Measurements from ENCODE around the gene FCSK. TPM values are rescaled to one million over a fixed set of nuclear protein-coding genes. Genes with fewer than 3 reads are reported as not detected.
A peak's percentile ranks its signal among the peaks of the same experiment; 100 is the strongest.

The FCSK gene
- total and polyA plus RNA-seq, 2 of the 13 experiments (the other 11 are each of a cell fraction or from before 2014, with no cell fraction given) = 9.1 to 19.2 TPM

DNA sequence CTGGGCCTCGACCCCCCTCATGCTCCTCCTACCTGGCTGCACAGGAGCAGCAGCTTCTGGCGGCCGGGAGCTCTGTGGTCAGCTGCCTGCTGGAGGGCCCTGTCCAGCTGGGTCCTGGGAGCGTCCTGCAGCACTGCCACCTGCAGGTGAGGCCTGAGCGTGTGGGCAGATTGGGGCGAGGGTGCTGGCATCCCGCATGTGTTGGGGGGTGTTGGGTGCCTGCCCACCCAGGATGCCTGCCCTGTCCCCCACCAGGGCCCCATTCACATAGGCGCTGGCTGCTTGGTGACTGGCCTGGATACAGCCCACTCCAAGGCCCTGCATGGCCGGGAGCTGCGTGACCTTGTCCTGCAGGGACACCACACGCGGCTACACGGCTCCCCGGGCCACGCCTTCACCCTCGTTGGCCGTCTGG, 16.5 kb downstream of the FCSK start (continued):
- TF ChIP-seq ZNF570 (CRISPR knock-in tag; IDR thresholded peaks at IDR 0.05; ENCODE audit: borderline replicate concordance) = no peak
- TF ChIP-seq ZNF205 (CRISPR knock-in tag; IDR thresholded peaks at IDR 0.05) = no peak
- no peak for TF ChIP-seq IKZF4 (CRISPR knock-in tag; IDR thresholded peaks at IDR 0.05; ENCODE audit: borderline replicate concordance, low read depth, not compliant biosample characterization)
- TF ChIP-seq YEATS2 (CRISPR knock-in tag; IDR thresholded peaks at IDR 0.05; ENCODE audit: borderline replicate concordance) = no peak
- TF ChIP-seq SOX5 (CRISPR knock-in tag; IDR thresholded peaks at IDR 0.05; ENCODE audit: borderline replicate concordance) = no peak
- TF ChIP-seq RNF2 (conservative IDR thresholded peaks at IDR 0.05; ENCODE audit: low read depth) = no peak
- 0 out of 2 replicates have a peak, but pooled peaks have one; percentile 22 for TF ChIP-seq HNF1B (CRISPR knock-in tag; IDR thresholded peaks at IDR 0.05)
- no peak for TF ChIP-seq PAF1 (CRISPR knock-in tag; IDR thresholded peaks at IDR 0.05)
- TF ChIP-seq GLMP (CRISPR knock-in tag; IDR thresholded peaks at IDR 0.05; ENCODE audit: borderline replicate concordance) = no peak
- TF ChIP-seq, protein P1, sequence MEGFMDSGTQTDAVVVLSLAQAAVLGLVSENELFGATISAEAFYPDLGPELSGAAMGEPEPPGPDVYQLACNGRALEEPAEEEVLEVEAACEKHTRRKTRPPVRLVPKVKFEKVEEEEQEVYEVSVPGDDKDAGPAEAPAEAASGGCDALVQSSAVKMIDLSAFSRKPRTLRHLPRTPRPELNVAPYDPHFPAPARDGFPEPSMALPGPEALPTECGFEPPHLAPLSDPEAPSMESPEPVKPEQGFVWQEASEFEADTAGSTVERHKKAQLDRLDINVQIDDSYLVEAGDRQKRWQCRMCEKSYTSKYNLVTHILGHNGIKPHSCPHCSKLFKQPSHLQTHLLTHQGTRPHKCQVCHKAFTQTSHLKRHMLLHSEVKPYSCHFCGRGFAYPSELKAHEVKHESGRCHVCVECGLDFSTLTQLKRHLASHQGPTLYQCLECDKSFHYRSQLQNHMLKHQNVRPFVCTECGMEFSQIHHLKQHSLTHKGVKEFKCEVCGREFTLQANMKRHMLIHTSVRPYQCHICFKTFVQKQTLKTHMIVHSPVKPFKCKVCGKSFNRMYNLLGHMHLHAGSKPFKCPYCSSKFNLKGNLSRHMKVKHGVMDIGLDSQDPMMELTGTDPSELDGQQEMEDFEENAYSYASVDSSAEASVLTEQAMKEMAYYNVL (CRISPR knock-in tag; IDR thresholded peaks at IDR 0.05; ENCODE audit: borderline replicate concordance) = no peak
- TF ChIP-seq REXO4 (CRISPR knock-in tag; IDR thresholded peaks at IDR 0.05; ENCODE audit: borderline replicate concordance) = no peak
- peak; percentile 92; the same call in 1 of the 2 replicates for TF ChIP-seq ZNF225 (CRISPR knock-in tag; IDR thresholded peaks at IDR 0.05)
- no peak for TF ChIP-seq EZH2 (conservative IDR thresholded peaks at IDR 0.05; ENCODE audit: low read depth, low read length)
- no peak for TF ChIP-seq KMT2B (CRISPR knock-in tag; IDR thresholded peaks at IDR 0.05)
- TF ChIP-seq, protein P2, sequence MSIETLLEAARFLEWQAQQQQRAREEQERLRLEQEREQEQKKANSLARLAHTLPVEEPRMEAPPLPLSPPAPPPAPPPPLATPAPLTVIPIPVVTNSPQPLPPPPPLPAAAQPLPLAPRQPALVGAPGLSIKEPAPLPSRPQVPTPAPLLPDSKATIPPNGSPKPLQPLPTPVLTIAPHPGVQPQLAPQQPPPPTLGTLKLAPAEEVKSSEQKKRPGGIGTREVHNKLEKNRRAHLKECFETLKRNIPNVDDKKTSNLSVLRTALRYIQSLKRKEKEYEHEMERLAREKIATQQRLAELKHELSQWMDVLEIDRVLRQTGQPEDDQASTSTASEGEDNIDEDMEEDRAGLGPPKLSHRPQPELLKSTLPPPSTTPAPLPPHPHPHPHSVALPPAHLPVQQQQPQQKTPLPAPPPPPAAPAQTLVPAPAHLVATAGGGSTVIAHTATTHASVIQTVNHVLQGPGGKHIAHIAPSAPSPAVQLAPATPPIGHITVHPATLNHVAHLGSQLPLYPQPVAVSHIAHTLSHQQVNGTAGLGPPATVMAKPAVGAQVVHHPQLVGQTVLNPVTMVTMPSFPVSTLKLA (IDR thresholded peaks at IDR 0.05) = no peak
- peak; percentile 79; the same call in 1 of the 2 replicates for TF ChIP-seq NRL (CRISPR knock-in tag; IDR thresholded peaks at IDR 0.05; ENCODE audit: borderline replicate concordance)
- no peak for TF ChIP-seq ZMYM2 (CRISPR knock-in tag; IDR thresholded peaks at IDR 0.05)
- TF ChIP-seq GLI4 (CRISPR knock-in tag; IDR thresholded peaks at IDR 0.05; ENCODE audit: borderline replicate concordance) = no peak
- TF ChIP-seq ZNF136 (CRISPR knock-in tag; IDR thresholded peaks at IDR 0.05; ENCODE audit: low read depth) = no peak
- TF ChIP-seq, protein P3, sequence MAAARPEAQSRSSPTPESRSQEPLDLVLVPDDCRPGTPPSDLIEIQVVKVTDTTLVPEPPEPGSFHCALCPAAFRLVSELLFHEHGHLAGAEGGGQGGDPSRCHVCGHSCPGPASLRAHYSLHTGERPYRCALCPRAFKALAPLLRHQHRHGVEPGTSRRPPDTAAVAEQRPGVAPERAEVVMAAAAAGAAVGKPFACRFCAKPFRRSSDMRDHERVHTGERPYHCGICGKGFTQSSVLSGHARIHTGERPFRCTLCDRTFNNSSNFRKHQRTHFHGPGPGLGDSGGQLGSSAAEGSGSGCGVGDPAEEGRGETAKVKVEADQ (CRISPR knock-in tag; IDR thresholded peaks at IDR 0.05; ENCODE audit: borderline replicate concordance) = no peak
- no peak for TF ChIP-seq GPN1 (CRISPR knock-in tag; IDR thresholded peaks at IDR 0.05; ENCODE audit: borderline replicate concordance)
- no peak for TF ChIP-seq AHR (CRISPR knock-in tag; IDR thresholded peaks at IDR 0.05)

Data from HepG2 (cell line).